ENCODE measurements around the gene SCPEP1.

DNA sequence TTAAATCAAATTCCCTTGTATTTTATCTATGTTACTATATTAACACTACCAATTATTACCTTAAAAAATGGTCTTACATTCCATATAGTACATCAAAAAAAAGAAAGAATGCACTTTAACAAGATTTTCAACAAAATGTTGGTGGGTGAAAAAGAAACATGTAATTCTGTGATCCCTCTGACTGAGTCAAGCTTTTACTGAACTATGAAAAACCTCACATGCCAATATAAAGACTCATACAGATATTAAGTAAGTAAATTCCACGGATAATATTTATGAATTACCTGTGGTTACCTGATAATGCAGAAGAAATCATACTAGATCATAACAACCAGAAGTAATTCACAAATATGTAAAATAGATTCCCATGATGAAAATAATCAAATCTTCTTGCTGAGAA is 29.4 kb upstream of the SCPEP1 start:
- no peak for TF ChIP-seq POLR2A (IDR thresholded peaks at IDR 0.05; ENCODE audit: low read depth)
- TF ChIP-seq EP300 (IDR thresholded peaks at IDR 0.05): no peak
- TF ChIP-seq, protein P1, sequence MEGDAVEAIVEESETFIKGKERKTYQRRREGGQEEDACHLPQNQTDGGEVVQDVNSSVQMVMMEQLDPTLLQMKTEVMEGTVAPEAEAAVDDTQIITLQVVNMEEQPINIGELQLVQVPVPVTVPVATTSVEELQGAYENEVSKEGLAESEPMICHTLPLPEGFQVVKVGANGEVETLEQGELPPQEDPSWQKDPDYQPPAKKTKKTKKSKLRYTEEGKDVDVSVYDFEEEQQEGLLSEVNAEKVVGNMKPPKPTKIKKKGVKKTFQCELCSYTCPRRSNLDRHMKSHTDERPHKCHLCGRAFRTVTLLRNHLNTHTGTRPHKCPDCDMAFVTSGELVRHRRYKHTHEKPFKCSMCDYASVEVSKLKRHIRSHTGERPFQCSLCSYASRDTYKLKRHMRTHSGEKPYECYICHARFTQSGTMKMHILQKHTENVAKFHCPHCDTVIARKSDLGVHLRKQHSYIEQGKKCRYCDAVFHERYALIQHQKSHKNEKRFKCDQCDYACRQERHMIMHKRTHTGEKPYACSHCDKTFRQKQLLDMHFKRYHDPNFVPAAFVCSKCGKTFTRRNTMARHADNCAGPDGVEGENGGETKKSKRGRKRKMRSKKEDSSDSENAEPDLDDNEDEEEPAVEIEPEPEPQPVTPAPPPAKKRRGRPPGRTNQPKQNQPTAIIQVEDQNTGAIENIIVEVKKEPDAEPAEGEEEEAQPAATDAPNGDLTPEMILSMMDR (IDR thresholded peaks at IDR 0.05): no peak
- no peak for TF ChIP-seq POLR2AphosphoS5 (IDR thresholded peaks at IDR 0.05)
